IMR-90 (cell line): ENCODE results near the gene NDUFA9. TPM values are rescaled to one million over a fixed set of nuclear protein-coding genes. Genes with fewer than 3 reads are reported as not detected.

Experiments used
- ATAC-seq: fragments of 200-7000 bp; cut with Tn5 transposase; 2 replicates; pipeline ENCODE4 v1.9.1; 2020; ENCODE audit warnings: low read depth, mild to moderate bottlenecking, moderate library complexity
- BruUV-seq: library from RNA; stranded (reverse); fragments of 400-500 nt; replicated peaks from 2 replicates; lab custom pipeline; 2021; lab: Mats Ljungman, UMichigan
- CTCF ChIA-PET: fragments of 300-600 bp; formaldehyde crosslinking; extraction: SDS; loops from one replicate; lab custom pipeline; 2021; ENCODE audit warnings: antibody characterized with exemption; lab: Yijun Ruan, JAX
- POLR2A ChIA-PET: fragments of 300-600 bp; sonication (Branson Sonifier 250); formaldehyde crosslinking; loops from one replicate; lab custom pipeline; 2022; ENCODE audit warnings: antibody characterized with exemption; ENCODE audit not compliant: unreplicated experiment; lab: Charles Lee
- DNase-seq: peaks from one replicate; pipeline ENCODE4 v3.0.0; 2013
- H2AFZ ChIP-seq: replicated peaks from 2 replicates; pipeline ENCODE3; 2013; ENCODE audit warnings: low read length, mild to moderate bottlenecking; ENCODE audit not compliant: poor library complexity
- H2AK5ac ChIP-seq: 2 replicates; pipeline ENCODE4 v1.6.1; 2013; ENCODE audit warnings: low read depth, low read length, inconsistent platforms
- H2AK9ac ChIP-seq: replicated peaks from 2 replicates; pipeline ENCODE3; 2013; ENCODE audit warnings: mild to moderate bottlenecking, low read depth, low read length, moderate library complexity; ENCODE audit not compliant: poor library complexity
- H2BK120ac ChIP-seq: 2 replicates; pipeline ENCODE4 v1.6.1; 2013; ENCODE audit warnings: low read depth, low read length, inconsistent platforms
- H2BK15ac ChIP-seq: 3 replicates; pipeline ENCODE4 v1.6.1; 2013; ENCODE audit warnings: low read depth, low read length, inconsistent platforms
- H2BK20ac ChIP-seq: 2 replicates; pipeline ENCODE4 v1.6.1; 2013; ENCODE audit warnings: low read depth, mild to moderate bottlenecking, inconsistent platforms, low read length, moderate library complexity
- H2BK5ac ChIP-seq: 2 replicates; pipeline ENCODE4 v1.6.1; 2013; ENCODE audit warnings: mild to moderate bottlenecking, low read depth, low read length, inconsistent platforms; ENCODE audit not compliant: poor library complexity, severe bottlenecking
- H3K14ac ChIP-seq: replicated peaks from 2 replicates; pipeline ENCODE4 v1.6.1; 2013; ENCODE audit warnings: low read depth, low read length, inconsistent platforms
- H3K18ac ChIP-seq: 2 replicates; pipeline ENCODE4 v1.6.1; 2013; ENCODE audit warnings: low read depth, low read length, control low read depth
- H3K23ac ChIP-seq: 2 replicates; pipeline ENCODE4 v1.6.1; 2013; ENCODE audit warnings: low read depth, low read length, inconsistent platforms
- H3K27ac ChIP-seq: 2 replicates; pipeline ENCODE4 v1.5.1; 2013; ENCODE audit warnings: mild to moderate bottlenecking, control low read depth, low read length; ENCODE audit not compliant: insufficient read depth
- H3K27me3 ChIP-seq: 2 replicates; pipeline ENCODE4 v1.6.1; 2013; ENCODE audit warnings: low read length; ENCODE audit not compliant: control insufficient read depth, insufficient read depth
- H3K36me3 ChIP-seq: 2 replicates; pipeline ENCODE4 v1.6.1; 2013; ENCODE audit warnings: low read length, mixed read lengths; ENCODE audit not compliant: control insufficient read depth, insufficient read depth
- H3K4ac ChIP-seq: 2 replicates; pipeline ENCODE4 v1.6.1; 2013; ENCODE audit warnings: low read depth, low read length, inconsistent platforms
- H3K4me1 ChIP-seq: 2 replicates; pipeline ENCODE4 v1.6.1; 2013; ENCODE audit warnings: low read length, mixed read lengths; ENCODE audit not compliant: control insufficient read depth, insufficient read depth
- H3K4me2 ChIP-seq: 2 replicates; pipeline ENCODE4 v1.6.1; 2013; ENCODE audit warnings: low read depth, mild to moderate bottlenecking, control low read depth, low read length, moderate library complexity
- H3K4me3 ChIP-seq: 2 replicates; pipeline ENCODE4 v1.5.1; 2013; ENCODE audit warnings: low read depth, mild to moderate bottlenecking, control low read depth, low read length, moderate library complexity; ENCODE audit not compliant: insufficient read depth
- H3K56ac ChIP-seq: 2 replicates; pipeline ENCODE4 v1.6.1; 2013; ENCODE audit warnings: low read length, inconsistent platforms; ENCODE audit not compliant: insufficient read depth; ENCODE audit errors: extremely low read depth
- H3K79me1 ChIP-seq, 2 experiments: 2 replicates each; pipeline ENCODE4 v1.6.1; 2013; ENCODE audit warnings: low read length in 2 of 2, inconsistent platforms in 1 of 2, low read depth in 1 of 2
- H3K9ac ChIP-seq: 2 replicates; pipeline ENCODE4 v1.6.1; 2013; ENCODE audit warnings: low read depth, low read length, control low read depth
- H3K9me1 ChIP-seq: 2 replicates; pipeline ENCODE4 v1.6.1; 2013; ENCODE audit warnings: low read length, inconsistent platforms; ENCODE audit not compliant: insufficient read depth
- H3K9me3 ChIP-seq: 2 replicates; pipeline ENCODE4 v1.6.1; 2013; ENCODE audit warnings: low read length; ENCODE audit not compliant: control insufficient read depth, insufficient read depth
- H4K20me1 ChIP-seq: 2 replicates; pipeline ENCODE4 v1.6.1; 2013; ENCODE audit warnings: low read length, inconsistent platforms; ENCODE audit not compliant: insufficient read depth
- H4K5ac ChIP-seq: 2 replicates; pipeline ENCODE4 v1.6.1; 2013; ENCODE audit warnings: mild to moderate bottlenecking, low read depth, low read length, control low read depth
- H4K8ac ChIP-seq, 2 experiments: 2 replicates each; pipeline ENCODE4 v1.6.1; 2013; ENCODE audit warnings: low read depth in 2 of 2, low read length in 2 of 2, control low read depth in 1 of 2, inconsistent platforms in 1 of 2
- H4K91ac ChIP-seq: 2 replicates; pipeline ENCODE4 v1.6.1; 2013; ENCODE audit warnings: low read depth, low read length, inconsistent platforms; ENCODE audit not compliant: insufficient read depth
- CEBPB ChIP-seq: IDR thresholded peaks from 2 replicates; pipeline ENCODE4 v1.6.1; 2012; ENCODE audit warnings: low read depth, low read length, improper control_type of control experiment
- ELK1 ChIP-seq: fragments of 150-350 bp; IDR thresholded peaks from 2 replicates; pipeline ENCODE4 v1.6.1; 2016; ENCODE audit warnings: low read depth, mild to moderate bottlenecking, low read length, moderate library complexity, borderline replicate concordance
- MAZ ChIP-seq: IDR thresholded peaks from 2 replicates; pipeline ENCODE4 v1.6.1; 2012; ENCODE audit warnings: low read depth, mild to moderate bottlenecking, low read length, improper control_type of control experiment, moderate library complexity, borderline replicate concordance
- MXI1 ChIP-seq: IDR thresholded peaks from 2 replicates; pipeline ENCODE4 v1.6.1; 2012; ENCODE audit warnings: low read depth, mild to moderate bottlenecking, low read length, moderate library complexity, borderline replicate concordance
- RAD21 ChIP-seq: IDR thresholded peaks from 2 replicates; pipeline ENCODE4 v1.6.1; 2012; ENCODE audit warnings: low read length, improper control_type of control experiment
- WGBS, 2 experiments: methylation state at CpG; one replicate each; pipeline versions ENCODE4 v1.1.5 to v1.1.7; 2013; ENCODE audit warnings: missing lambda C conversion rate in 2 of 2; ENCODE audit not compliant: insufficient read length in 1 of 2; ENCODE audit errors: extremely low coverage in 2 of 2; 5-methylcytosine and 5-hydroxymethylcytosine counted together
- dilution Hi-C: fragments of 300-500 bp; cut with HindIII; formaldehyde crosslinking; loops from one replicate; pipeline ENCODE4 v1.14.3; 2018; ENCODE audit warnings: low sequenced_read_pairs; ENCODE audit not compliant: unreplicated experiment
- in situ Hi-C: fragments of 300-500 bp; cut with MboI; formaldehyde crosslinking; loops from 3 replicates; pipeline ENCODE4 v1.14.3; 2019; ENCODE audit warnings: low sequenced_read_pairs, inconsistent platforms, mixed read lengths
- intact Hi-C: fragments of 100-400 bp; cut with micrococcal nuclease; formaldehyde crosslinking; loops from 2 replicates; pipeline ENCODE4 v1.10.0; 2022
- polyA plus RNA-seq, 3 experiments: library from polyadenylated mRNA; depleted of rRNA; stranded (reverse); fragments of >200 nt; gene quantifications; 2 replicates each; pipeline ENCODE4 v1.2.3, GENCODE V29; 2012; ENCODE audit warnings: low replicate concordance in 1 of 3
- total RNA-seq: library from RNA; depleted of rRNA; stranded (reverse); fragments of >200 nt; gene quantifications from 2 replicates; pipeline ENCODE4 v1.2.3, GENCODE V29; 2012
- TF ChIP-seq, protein P1 (sequence below): conservative IDR thresholded peaks from 2 replicates; pipeline ENCODE4 v1.5.1; 2012; ENCODE audit warnings: mild to moderate bottlenecking, low read depth, low read length, improper control_type of control experiment

The NDUFA9 gene
- total and polyA plus RNA-seq, 2 of the 4 experiments (the other 2 are of a cell fraction), result 71.0 to 124 TPM

- POLR2A ChIA-PET, result no interaction called here
Observed at GRCh38 chr12:4604684-4605193, 44.2 kb upstream of the NDUFA9 start.

More at GRCh38 chr12:4604684-4605193, 44.2 kb upstream of the NDUFA9 start:
- H2BK20ac ChIP-seq, result no peak overlapping the region
- H3K79me1 ChIP-seq, result peaks cover 15 to 31% of the 10 kb centered on the region in 2 experiments
- peak overlapping the region; percentile 60 for H3K4me2 ChIP-seq
- dilution Hi-C loops (no loop called here), intact Hi-C loops (loop anchor here (2.0 kb wide), 3 partner anchors 42 to 154 kb away; partner anchors contain the start of genes AKAP3, DYRK4 and NDUFA9), in situ Hi-C loops (no loop called here)
- peak overlapping the region; percentile 55; the same call in 1 of the 2 replicates for H3K18ac ChIP-seq
- H2AK5ac ChIP-seq, result peak overlapping the region; percentile 37; the same call in 1 of the 2 replicates
- peak overlapping the region; percentile 63 for H4K91ac ChIP-seq
- peak overlapping the region; percentile 75 for H3K4ac ChIP-seq
- peak overlapping the region; percentile 51 for H2BK5ac ChIP-seq
- peak overlapping the region; percentile 87 for H3K14ac ChIP-seq
- H3K56ac ChIP-seq, result peak overlapping the region; percentile 47; the same call in 1 of the 2 replicates
- peaks cover 3% of the 10 kb centered on the region for H3K4me1 ChIP-seq
- peak overlapping the region; percentile 79 for H3K9ac ChIP-seq
- H2AFZ ChIP-seq, result peak overlapping the region; percentile 94
- peak overlapping the region; percentile 66 to 94 for H4K8ac ChIP-seq
- peak overlapping the region; percentile 43; the same call in 1 of the 2 replicates for H2BK120ac ChIP-seq
- no peaks in the 10 kb centered on the region for H3K9me1 ChIP-seq
- peaks cover 5% of the 10 kb centered on the region for H3K27me3 ChIP-seq
- peak overlapping the region; percentile 81 for H3K4me3 ChIP-seq
- no peaks in the 10 kb centered on the region for H3K9me3 ChIP-seq
- TF ChIP-seq MAZ (peak; percentile 72; the same call in 1 of the 2 replicates), ELK1 (no peak), RAD21 (peak; percentile 60), MXI1 (peak; percentile 80), CEBPB (peak; percentile 11; the same call in 1 of the 2 replicates)
- TF ChIP-seq, protein P1, sequence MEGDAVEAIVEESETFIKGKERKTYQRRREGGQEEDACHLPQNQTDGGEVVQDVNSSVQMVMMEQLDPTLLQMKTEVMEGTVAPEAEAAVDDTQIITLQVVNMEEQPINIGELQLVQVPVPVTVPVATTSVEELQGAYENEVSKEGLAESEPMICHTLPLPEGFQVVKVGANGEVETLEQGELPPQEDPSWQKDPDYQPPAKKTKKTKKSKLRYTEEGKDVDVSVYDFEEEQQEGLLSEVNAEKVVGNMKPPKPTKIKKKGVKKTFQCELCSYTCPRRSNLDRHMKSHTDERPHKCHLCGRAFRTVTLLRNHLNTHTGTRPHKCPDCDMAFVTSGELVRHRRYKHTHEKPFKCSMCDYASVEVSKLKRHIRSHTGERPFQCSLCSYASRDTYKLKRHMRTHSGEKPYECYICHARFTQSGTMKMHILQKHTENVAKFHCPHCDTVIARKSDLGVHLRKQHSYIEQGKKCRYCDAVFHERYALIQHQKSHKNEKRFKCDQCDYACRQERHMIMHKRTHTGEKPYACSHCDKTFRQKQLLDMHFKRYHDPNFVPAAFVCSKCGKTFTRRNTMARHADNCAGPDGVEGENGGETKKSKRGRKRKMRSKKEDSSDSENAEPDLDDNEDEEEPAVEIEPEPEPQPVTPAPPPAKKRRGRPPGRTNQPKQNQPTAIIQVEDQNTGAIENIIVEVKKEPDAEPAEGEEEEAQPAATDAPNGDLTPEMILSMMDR, result peak; percentile 88
- peak overlapping the region; percentile 65 for H3K27ac ChIP-seq
- CTCF ChIA-PET, result interaction anchor here (0.5 to 1.3 kb wide), 10 partner anchors 9 to 192 kb away, joined by 3 to 5 read pairs (median 3); no protein-coding TSS in a partner anchor
- H2BK15ac ChIP-seq, result no peak overlapping the region
- H4K5ac ChIP-seq, result peak overlapping the region; percentile 60
- peak overlapping the region; percentile 47; the same call in 1 of the 2 replicates for H3K23ac ChIP-seq
- BruUV-seq, result no TSS peak
- H3K36me3 ChIP-seq, result no peaks in the 10 kb centered on the region
- peak overlapping the region; percentile 78 for H2AK9ac ChIP-seq
- peak; percentile 85 for DNase-seq
- WGBS, 2 experiments, result 0% methylated on average over 6 of the region's 25 CpGs; no CpG with 5 or more reads in 1 of the 2 experiments
- peak; percentile 100 for ATAC-seq
- no peaks in the 10 kb centered on the region for H4K20me1 ChIP-seq
